GM18508 (cell line): ENCODE results near the gene NECAP2.

Experiments used
- ATAC-seq: cut with Tn5 transposase; IDR thresholded peaks from one replicate; pipeline ENCODE4 v1.9.1; 2021; ENCODE audit warnings: moderate number of reproducible peaks; ENCODE audit not compliant: insufficient read depth, unreplicated experiment

Gene NECAP2

DNA sequence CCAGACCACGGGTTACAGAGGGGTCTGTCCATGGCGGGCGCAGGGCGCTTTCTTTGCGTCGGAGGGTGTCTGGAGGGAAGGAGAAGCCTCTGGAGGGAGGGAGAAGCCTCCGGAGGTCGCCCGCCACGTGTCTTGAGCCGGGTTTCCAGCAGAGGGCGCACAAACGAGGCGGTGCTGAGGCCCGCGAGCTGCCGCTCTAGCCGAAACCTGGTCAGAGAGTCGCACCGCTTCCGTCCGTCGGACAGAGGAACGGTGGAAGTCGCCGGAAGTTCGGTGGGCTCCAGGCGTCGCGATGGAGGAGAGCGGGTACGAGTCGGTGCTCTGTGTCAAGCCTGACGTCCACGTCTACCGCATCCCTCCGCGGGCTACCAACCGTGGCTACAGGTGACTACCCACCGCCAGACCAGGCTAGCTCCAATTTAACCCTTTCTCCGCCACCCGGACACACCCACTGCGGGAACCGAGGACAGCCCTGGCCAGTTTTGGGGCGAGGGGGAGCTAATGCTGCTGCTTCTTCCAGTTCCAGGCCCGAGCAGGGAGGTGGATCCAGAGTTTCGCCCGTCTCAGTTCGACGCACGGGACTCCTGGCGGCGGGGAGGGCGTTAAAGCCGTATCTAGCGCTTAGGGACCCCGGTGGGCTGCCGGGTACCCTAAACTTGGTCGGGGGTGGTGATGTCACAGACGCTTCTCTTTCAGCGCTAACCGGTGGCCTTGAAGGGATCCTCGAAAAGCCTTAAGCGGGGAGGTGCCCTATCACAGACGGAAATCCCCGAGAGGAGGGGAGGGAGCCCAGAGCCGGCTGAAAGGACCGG is at the start of gene NECAP2:
Gene NECAP2, plus strand, starts transcription at position 255 of the 812 bp plus-strand sequence. Its CDS starts 38 bp downstream, at position 293.
- no peak for ATAC-seq

- no peak for ATAC-seq
These were observed 49.1 kb upstream of the NECAP2 start for GRCh38 chr1:16391411-16391810.

GRCh38 chr1:16392740-16393569 is 47.6 kb upstream of the NECAP2 start:
- no peak for ATAC-seq

DNA sequence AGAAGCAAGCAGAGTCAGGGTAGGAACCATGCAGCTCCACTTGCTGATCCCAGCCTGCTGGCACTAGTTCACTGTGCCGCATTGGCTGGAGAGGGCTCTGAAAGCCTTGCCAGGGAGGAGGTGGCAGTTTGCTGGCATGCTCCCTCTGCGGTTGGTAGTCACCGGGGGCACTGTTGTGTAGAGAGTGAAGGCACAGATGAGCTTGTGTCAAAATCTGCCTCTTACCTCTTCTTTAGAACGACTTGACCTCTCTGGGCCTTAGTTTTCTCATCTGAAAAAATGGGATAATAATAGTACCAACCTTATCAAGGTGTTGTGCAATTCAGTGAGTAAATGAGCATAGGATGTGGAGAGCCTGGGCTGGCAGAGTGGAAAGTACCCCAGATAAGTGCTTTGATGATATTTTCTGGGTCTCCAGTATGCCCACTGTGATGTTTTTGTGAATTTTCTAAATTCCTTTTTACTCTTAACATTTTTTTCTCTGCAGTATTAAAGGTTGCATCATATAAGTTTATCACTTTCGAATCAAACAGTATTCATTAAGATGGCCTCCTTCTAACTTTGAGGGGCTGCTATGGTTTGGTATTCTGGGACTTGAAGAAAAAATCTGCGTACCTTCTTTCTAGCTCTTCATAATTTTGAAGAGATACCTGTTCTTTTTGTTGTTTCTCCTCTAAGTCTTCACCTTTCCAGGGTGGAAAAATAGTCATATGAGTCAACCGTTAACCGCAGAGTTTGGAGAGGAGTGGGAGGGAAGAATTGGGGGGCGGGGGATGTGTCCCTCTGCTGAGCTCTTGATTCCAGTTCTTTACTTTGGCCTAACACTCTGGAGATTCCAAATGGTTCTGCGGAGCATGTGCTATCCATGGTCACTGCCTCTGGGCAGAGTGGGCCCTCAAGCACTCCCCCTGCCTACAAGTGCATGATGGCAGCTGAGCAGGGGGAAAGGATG is 46.7 kb upstream of the NECAP2 start:
- no peak for ATAC-seq

GRCh38 chr1:16394977-16395376 is 45.5 kb upstream of the NECAP2 start:
- no peak for ATAC-seq

- no peak for ATAC-seq
These were observed 43.9 kb upstream of the NECAP2 start for GRCh38 chr1:16396591-16396990.

DNA sequence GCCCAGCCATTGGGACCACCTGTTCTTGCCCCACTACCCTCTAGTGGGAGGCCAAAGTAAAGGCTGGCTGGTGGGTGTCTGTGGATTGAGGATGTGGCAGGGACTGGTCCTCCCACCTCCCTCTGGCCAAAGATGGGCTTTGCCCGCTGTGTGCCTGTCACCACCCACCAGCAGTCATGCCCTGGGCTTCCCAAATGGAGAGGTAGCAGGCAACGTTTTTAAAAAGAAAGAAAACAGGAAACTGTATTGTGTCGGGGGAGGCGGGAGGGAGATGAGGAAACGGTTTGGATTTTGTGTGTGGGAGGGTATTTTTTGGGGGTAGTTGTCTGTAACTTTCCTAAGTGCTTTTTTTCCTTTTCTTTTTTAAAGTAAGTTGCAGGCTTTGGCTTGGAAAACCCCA is 43.4 kb upstream of the NECAP2 start:
- no peak for ATAC-seq

GRCh38 chr1:16398371-16398953 is 42.1 kb upstream of the NECAP2 start:
- ATAC-seq = no peak

- ATAC-seq = no peak
These were observed 37.8 kb upstream of the NECAP2 start for GRCh38 chr1:16402742-16403141.

DNA sequence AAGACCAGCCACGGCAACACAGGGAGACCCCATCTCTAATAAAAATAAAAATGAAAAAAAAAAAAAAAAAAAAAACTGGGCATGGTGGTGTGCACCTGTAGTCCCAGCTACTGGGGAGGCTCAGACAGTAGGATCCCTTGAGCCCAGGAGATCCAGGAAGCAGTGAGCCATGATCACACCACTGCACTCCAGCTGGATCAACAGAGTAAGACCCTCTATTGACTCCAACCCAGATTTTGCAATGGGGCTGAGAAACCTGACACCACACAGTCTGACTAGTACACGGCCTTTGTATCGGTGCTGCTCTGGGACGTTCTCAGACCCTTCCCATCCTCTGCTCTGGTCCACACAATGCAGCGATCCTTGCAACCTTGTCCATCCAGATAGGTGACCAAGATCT is 35.1 kb upstream of the NECAP2 start:
- no peak for ATAC-seq

DNA sequence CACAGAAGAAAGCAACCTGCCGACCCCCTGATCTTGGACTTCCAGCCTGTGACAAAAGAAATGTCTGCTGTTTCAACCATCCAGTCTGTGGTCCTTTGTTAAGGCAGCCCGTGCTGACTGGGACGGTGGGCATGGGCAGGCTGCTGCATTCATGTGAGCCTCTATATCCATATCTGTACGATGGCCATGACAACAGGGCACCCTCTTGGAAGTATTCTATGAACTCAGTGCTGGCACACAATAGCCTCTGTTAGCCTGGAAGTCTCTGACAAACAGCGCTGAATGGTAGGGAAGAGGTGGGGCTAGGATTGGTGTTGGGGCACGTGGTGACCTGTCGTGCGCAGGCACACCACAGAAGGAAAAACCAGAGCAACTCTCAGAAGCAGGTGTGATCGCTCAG is 33.7 kb upstream of the NECAP2 start:
- no peak for ATAC-seq

DNA sequence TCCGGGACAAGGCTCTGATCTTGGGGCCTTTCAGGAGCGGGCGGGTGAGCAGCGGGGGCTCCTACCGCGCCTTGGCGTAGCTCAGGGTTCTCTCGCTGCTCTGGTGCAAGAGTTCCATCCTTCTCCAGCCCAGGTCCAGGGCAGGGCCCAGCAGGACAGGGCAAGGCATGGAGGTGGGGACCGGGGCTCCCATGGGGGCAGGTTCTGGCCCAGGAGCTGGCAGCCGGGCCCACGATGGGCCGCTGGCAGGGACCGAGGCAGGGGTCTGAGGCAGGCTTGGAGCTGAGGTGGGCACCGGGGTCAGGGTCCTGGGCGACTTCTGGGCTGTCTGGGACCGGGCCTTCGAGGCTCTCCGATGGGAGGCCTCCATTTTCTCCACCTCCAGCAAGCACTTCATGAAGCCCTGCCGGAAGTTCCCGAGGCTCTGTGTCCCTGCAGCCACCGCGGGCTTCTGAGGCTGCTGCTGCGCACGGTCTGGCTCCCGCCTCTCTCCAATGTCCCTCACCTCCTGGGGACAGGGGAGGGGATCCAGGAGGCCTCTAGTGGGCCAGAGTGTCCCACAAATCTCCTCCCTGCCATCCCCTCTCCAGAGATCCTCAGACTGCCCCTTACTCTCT is 30.9 kb upstream of the NECAP2 start:
- ATAC-seq = no peak

- no peak for ATAC-seq
These were observed 29.7 kb upstream of the NECAP2 start for GRCh38 chr1:16410803-16411202.

- ATAC-seq = no peak
These were observed 27.3 kb upstream of the NECAP2 start for GRCh38 chr1:16413191-16413590.

DNA sequence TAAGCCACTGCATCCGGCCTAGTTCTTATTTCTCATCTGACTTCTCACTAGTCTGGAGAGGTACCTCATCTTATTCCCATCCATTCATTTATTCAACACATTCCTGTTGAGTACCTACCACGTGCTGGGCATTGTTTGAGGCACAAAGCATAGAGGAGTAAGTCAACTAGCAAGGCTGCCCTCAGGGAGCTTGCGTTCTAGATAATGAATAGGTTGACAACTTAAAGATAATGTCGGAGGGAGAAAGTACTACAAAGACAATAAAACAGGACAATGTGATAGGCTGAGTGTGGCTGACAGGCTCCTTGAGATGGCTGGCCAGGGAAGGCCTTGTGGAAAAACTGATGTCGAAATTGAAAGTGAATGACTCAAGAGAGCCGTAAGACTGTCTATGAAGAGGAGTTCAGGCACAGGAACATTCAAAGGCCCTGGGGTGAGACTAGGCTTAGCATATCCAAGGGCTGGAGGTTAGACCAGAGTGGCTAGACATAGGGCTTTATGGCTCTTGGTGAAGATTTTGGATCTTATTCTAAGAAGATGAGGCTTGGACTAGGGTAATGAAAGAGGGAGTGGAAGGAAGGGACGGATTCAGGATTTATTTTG is 21.6 kb upstream of the NECAP2 start:
- no peak for ATAC-seq

GRCh38 chr1:16420424-16421118 is 20.0 kb upstream of the NECAP2 start:
- ATAC-seq = peak; percentile 55

DNA sequence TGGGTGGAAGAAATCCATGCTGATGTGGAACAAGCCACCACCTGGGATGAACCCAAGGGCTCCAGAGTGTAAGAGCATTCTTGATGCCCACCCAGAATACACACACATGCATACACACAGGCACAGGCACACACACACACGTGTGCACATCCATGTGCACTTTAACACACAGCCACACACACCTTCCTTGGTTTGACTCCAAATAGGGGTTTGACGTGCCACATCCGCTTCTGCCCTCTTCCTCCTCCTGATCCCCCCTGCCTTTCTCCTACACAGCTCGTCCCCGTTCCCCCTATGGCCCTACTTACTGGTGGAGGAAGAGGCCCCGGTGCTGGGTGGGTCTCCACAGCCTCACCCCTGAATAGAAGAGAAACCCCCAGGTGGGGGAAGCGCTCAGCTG is 19.3 kb upstream of the NECAP2 start:
- no peak for ATAC-seq

DNA sequence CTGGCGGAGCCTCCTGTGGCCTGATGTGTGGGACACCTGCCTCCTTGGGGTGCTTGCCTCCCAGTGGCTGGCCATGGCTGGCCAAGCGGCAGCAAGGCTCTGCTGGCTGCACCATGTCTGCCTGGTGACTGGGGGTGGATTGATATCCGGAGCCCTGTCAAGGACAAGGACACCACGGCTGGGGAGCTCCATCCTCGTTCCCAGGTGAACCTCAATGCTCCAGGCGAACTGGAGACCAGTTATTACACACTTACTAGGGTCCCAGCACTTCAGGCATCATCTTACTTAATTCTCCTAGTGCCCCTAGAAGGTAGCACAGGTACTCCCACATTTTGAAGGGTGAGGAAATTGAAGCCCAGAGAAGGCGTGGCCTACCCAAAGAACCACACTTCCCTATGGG is 18.5 kb upstream of the NECAP2 start:
- ATAC-seq = no peak
